ENCODE results near the gene PRKAG2. TPM values are rescaled to one million over a fixed set of nuclear protein-coding genes. Genes with fewer than 3 reads are reported as not detected.

PRKAG2 gene
- total RNA-seq, 1 experiment from 2014 or later, result 23.9 TPM

DNA sequence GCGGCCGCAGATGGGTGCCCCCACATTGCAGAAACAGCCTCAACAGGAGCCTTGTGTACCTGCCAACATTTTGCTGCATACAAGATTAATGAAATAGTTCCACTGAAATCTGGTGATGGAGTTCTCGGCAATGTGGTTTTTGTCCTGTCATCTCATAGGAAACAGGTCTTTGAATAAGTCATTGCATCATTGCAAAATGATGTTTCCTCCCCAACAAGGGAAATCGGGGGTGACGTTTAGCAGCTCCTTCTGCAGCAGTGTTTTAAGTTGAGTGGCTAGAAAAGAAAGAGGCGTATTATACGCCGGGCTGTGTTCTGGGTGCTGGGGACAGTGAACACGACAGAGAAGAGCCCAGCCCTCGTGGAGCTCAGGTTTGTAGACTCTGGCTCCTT lies 177.0 kb downstream of the PRKAG2 start:
- Histone ChIP-seq H3F3A (ENCODE audit: low read length, unreplicated experiment) (no peaks in the 10 kb centered on the region), H3K27ac (ENCODE audit: low read length) (no peak overlapping the region), H3K9me2 (replicated peaks; ENCODE audit: low read length) (no peaks in the 10 kb centered on the region), H3K27me3 (ENCODE audit: low read length) (no peaks in the 10 kb centered on the region), H4K20me1 (ENCODE audit: low read length) (no peaks in the 10 kb centered on the region), H3K4me1 (ENCODE audit: insufficient read depth, low read length) (peaks cover 23% of the 10 kb centered on the region), H3K4me2 (ENCODE audit: low read length) (no peak overlapping the region), H2AFZ (ENCODE audit: low read length) (no peak overlapping the region), H3K9me3 (ENCODE audit: low read length) (no peaks in the 10 kb centered on the region), H3K9ac (ENCODE audit: low read length) (no peak overlapping the region), H3K79me2 (ENCODE audit: low read length) (no peaks in the 10 kb centered on the region), H3K4me3 (ENCODE audit: low read length) (no peak overlapping the region), H3K36me3 (ENCODE audit: low read depth, low read length) (no peaks in the 10 kb centered on the region)
- TF ChIP-seq EZH2phosphoT487 (IDR thresholded peaks at IDR 0.05; ENCODE audit: borderline replicate concordance, low read length), result no peak
- no peak for TF ChIP-seq EZH2 (IDR thresholded peaks at IDR 0.05; ENCODE audit: low read length, unreplicated experiment)
- TF ChIP-seq, protein P1, sequence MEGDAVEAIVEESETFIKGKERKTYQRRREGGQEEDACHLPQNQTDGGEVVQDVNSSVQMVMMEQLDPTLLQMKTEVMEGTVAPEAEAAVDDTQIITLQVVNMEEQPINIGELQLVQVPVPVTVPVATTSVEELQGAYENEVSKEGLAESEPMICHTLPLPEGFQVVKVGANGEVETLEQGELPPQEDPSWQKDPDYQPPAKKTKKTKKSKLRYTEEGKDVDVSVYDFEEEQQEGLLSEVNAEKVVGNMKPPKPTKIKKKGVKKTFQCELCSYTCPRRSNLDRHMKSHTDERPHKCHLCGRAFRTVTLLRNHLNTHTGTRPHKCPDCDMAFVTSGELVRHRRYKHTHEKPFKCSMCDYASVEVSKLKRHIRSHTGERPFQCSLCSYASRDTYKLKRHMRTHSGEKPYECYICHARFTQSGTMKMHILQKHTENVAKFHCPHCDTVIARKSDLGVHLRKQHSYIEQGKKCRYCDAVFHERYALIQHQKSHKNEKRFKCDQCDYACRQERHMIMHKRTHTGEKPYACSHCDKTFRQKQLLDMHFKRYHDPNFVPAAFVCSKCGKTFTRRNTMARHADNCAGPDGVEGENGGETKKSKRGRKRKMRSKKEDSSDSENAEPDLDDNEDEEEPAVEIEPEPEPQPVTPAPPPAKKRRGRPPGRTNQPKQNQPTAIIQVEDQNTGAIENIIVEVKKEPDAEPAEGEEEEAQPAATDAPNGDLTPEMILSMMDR (conservative IDR thresholded peaks at IDR 0.05; ENCODE audit: low read depth, low read length), result no peak
- DNase-seq, result no peak
- ATAC-seq, result no peak
- CTCF ChIA-PET, result no interaction called here
- intact Hi-C loops (cut with micrococcal nuclease), result loop anchor here (5.0 kb wide), 1 partner anchor 47 kb away; no protein-coding TSS in a partner anchor
- BruUV-seq (replicated peaks), result no TSS peak
- POLR2A ChIA-PET (ENCODE audit: unreplicated experiment), result no interaction called here

DNA sequence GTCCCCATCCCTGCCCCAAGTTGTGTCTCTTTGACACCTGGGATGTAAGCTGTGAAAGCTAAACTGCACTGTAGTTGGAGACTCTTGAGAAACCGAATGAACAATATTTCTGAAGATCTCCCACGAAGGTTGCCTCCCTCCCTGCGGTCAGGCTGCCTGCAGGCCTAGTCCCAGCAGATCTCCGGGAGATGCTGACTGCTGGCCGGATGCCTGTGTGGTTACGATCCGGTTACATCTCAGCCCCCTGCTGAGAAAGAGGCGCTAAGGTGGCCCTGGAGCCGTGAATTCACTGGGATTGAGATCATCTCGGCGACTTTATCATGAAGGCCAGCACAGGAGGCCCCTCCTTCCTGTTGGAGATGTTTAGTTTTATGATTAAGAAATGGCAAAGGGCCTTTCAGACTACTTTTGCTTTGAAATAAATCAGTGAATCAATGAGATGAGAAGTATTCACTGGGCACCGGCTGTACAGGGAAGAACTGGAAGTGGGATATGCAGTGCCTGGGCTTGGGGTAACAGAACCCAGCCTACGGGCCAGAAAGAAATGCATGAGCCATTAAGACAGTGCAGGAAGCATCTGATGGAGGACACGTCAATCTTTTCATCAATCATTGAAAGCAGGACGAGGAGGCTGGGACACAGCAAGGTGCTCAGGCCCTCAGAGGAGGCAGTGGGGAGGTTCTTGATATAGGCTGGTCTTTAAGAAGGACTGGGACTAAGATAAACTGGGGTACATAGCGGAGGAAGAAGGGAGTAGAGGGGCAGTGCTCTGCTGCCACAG lies 177.6 kb downstream of the PRKAG2 start:
- no peak overlapping the region for H3K4me2 ChIP-seq (ENCODE audit: low read length)
- no peak for DNase-seq

More for the DNA sequence above, 177.6 kb downstream of the PRKAG2 start:
- H3F3A ChIP-seq (ENCODE audit: low read length, unreplicated experiment), result no peaks in the 10 kb centered on the region
- CTCF ChIA-PET, result no interaction called here
- H3K79me2 ChIP-seq (ENCODE audit: low read length), result no peaks in the 10 kb centered on the region
- H3K9me2 ChIP-seq (replicated peaks; ENCODE audit: low read length), result no peaks in the 10 kb centered on the region
- H3K9ac ChIP-seq (ENCODE audit: low read length), result no peak overlapping the region
- H3K27ac ChIP-seq (ENCODE audit: low read length), result no peak overlapping the region
- intact Hi-C loops (cut with micrococcal nuclease), result loop anchor here (5.0 kb wide), 1 partner anchor 48 kb away; no protein-coding TSS in a partner anchor
- TF ChIP-seq EZH2 (IDR thresholded peaks at IDR 0.05; ENCODE audit: low read length, unreplicated experiment) (no peak), EZH2phosphoT487 (IDR thresholded peaks at IDR 0.05; ENCODE audit: borderline replicate concordance, low read length) (no peak)
- TF ChIP-seq, protein P1 (conservative IDR thresholded peaks at IDR 0.05; ENCODE audit: low read depth, low read length), result no peak
- no peak overlapping the region for H2AFZ ChIP-seq (ENCODE audit: low read length)
- ATAC-seq, result no peak
- POLR2A ChIA-PET (ENCODE audit: unreplicated experiment), result no interaction called here
- H3K9me3 ChIP-seq (ENCODE audit: low read length), result no peaks in the 10 kb centered on the region
- no peaks in the 10 kb centered on the region for H3K27me3 ChIP-seq (ENCODE audit: low read length)
- H3K4me1 ChIP-seq (ENCODE audit: insufficient read depth, low read length), result peaks cover 28% of the 10 kb centered on the region
- no peaks in the 10 kb centered on the region for H4K20me1 ChIP-seq (ENCODE audit: low read length)
- no peak overlapping the region for H3K4me3 ChIP-seq (ENCODE audit: low read length)
- H3K36me3 ChIP-seq (ENCODE audit: low read depth, low read length), result no peaks in the 10 kb centered on the region
- BruUV-seq (replicated peaks), result no TSS peak

Measured in PC-3 (cell line).